DOHH2 (cell line): ENCODE data around the gene SLC15A2.

Experiments
- H3F3A ChIP-seq: fragments of 200-600 bp; sonication (generic), shearing (Covaris generic); 2 replicates; pipeline ENCODE4 v1.6.0; 2016; ENCODE audit warnings: antibody characterized with exemption, mild to moderate bottlenecking; ENCODE audit not compliant: control insufficient read depth, insufficient read depth
- H3K27ac ChIP-seq: fragments of 200-600 bp; sonication (generic); 2 replicates; pipeline ENCODE4 v1.5.1; 2014; ENCODE audit warnings: low read depth, mild to moderate bottlenecking, low read length, moderate library complexity
- H3K27me3 ChIP-seq: fragments of 200-600 bp; sonication (generic); 2 replicates; pipeline ENCODE4 v1.6.1; 2014; ENCODE audit warnings: mild to moderate bottlenecking, low read length, mixed read lengths; ENCODE audit not compliant: control insufficient read depth
- H3K36me3 ChIP-seq: fragments of 200-600 bp; sonication (generic); 2 replicates; pipeline ENCODE4 v1.6.1; 2014; ENCODE audit warnings: mild to moderate bottlenecking, low read length, moderate library complexity, mixed read lengths; ENCODE audit not compliant: control insufficient read depth
- H3K4me1 ChIP-seq: fragments of 200-600 bp; sonication (generic); 2 replicates; pipeline ENCODE4 v1.6.1; 2014; ENCODE audit warnings: mild to moderate bottlenecking, low read length, mixed read lengths; ENCODE audit not compliant: control insufficient read depth
- H3K4me2 ChIP-seq: fragments of 200-600 bp; sonication (generic); 2 replicates; pipeline ENCODE4 v1.6.0; 2014; ENCODE audit warnings: mild to moderate bottlenecking, low read length, moderate library complexity
- H3K4me3 ChIP-seq: fragments of 200-600 bp; sonication (generic); 2 replicates; pipeline ENCODE4 v1.5.1; 2014; ENCODE audit warnings: mild to moderate bottlenecking, low read length, mixed read lengths
- H3K79me2 ChIP-seq: fragments of 200-600 bp; sonication (generic); 2 replicates; pipeline ENCODE4 v1.6.1; 2014; ENCODE audit warnings: mild to moderate bottlenecking, low read length, mixed read lengths; ENCODE audit not compliant: control insufficient read depth
- H3K9me2 ChIP-seq: fragments of 200-600 bp; sonication (generic); replicated peaks from 2 replicates; pipeline ENCODE4 v1.6.1; 2014; ENCODE audit warnings: mild to moderate bottlenecking, low read length, mixed read lengths; ENCODE audit not compliant: control insufficient read depth
- H3K9me3 ChIP-seq: fragments of 200-600 bp; sonication (generic); 2 replicates; pipeline ENCODE4 v1.6.1; 2014; ENCODE audit warnings: antibody characterized with exemption, low read length, mixed read lengths; ENCODE audit not compliant: control insufficient read depth, insufficient read depth
- H4K20me1 ChIP-seq: fragments of 200-600 bp; sonication (generic); 2 replicates; pipeline ENCODE4 v1.6.0; 2014; ENCODE audit warnings: low read depth, mild to moderate bottlenecking, antibody characterized with exemption, low read length, moderate library complexity; ENCODE audit not compliant: control insufficient read depth, insufficient read depth
- EZH2phosphoT487 ChIP-seq: fragments of 200-600 bp; sonication (generic); IDR thresholded peaks from 2 replicates; pipeline ENCODE4 v1.6.1; 2017; ENCODE audit warnings: borderline replicate concordance, mild to moderate bottlenecking, antibody characterized with exemption, low read length, moderate library complexity, mixed read lengths
- TF ChIP-seq, protein P1 (sequence below): fragments of 200-600 bp; sonication (generic); IDR thresholded peaks from one replicate; pipeline ENCODE4 v1.5.1; 2014; ENCODE audit warnings: antibody characterized with exemption, mild to moderate bottlenecking, low read depth, low read length; ENCODE audit not compliant: poor library complexity, severe bottlenecking

SLC15A2 gene

DNA sequence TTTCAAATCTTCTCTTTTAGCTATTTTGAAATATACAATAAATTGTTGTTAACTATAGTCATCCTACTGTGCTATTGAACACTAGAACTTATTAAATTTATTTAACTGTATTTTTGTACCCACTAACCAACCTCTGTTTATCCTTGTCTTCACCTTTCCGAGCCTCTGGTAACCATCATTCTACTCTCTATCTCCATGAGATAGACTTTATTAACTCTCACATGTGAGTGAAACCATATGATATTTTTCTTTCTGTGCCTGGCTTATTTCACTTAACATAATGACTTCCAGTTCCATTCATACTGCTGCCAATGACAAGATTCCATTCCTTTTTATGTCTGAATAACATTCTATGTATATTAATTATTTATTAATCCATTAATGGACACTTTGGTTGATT lies 15.8 kb upstream of the SLC15A2 start:
- Histone ChIP-seq H3K4me1 (no peaks in the 10 kb centered on the region), H3K27ac (no peak overlapping the region), H4K20me1 (no peaks in the 10 kb centered on the region), H3K36me3 (peaks cover 72% of the 10 kb centered on the region), H3F3A (peaks cover 19% of the 10 kb centered on the region), H3K9me2 (no peaks in the 10 kb centered on the region), H3K9me3 (no peaks in the 10 kb centered on the region), H3K4me3 (no peak overlapping the region), H3K79me2 (peaks cover 35% of the 10 kb centered on the region), H3K4me2 (no peak overlapping the region), H3K27me3 (no peaks in the 10 kb centered on the region)
- TF ChIP-seq, protein P1, sequence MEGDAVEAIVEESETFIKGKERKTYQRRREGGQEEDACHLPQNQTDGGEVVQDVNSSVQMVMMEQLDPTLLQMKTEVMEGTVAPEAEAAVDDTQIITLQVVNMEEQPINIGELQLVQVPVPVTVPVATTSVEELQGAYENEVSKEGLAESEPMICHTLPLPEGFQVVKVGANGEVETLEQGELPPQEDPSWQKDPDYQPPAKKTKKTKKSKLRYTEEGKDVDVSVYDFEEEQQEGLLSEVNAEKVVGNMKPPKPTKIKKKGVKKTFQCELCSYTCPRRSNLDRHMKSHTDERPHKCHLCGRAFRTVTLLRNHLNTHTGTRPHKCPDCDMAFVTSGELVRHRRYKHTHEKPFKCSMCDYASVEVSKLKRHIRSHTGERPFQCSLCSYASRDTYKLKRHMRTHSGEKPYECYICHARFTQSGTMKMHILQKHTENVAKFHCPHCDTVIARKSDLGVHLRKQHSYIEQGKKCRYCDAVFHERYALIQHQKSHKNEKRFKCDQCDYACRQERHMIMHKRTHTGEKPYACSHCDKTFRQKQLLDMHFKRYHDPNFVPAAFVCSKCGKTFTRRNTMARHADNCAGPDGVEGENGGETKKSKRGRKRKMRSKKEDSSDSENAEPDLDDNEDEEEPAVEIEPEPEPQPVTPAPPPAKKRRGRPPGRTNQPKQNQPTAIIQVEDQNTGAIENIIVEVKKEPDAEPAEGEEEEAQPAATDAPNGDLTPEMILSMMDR: no peak
- no peak for TF ChIP-seq EZH2phosphoT487

- TF ChIP-seq, protein P1: peak; percentile 58
- no peak for TF ChIP-seq EZH2phosphoT487
- H3K79me2 ChIP-seq: peaks cover 31% of the 10 kb centered on the region
- H3K4me3 ChIP-seq: no peak overlapping the region
- H4K20me1 ChIP-seq: no peaks in the 10 kb centered on the region
- H3K27me3 ChIP-seq: no peaks in the 10 kb centered on the region
- H3K27ac ChIP-seq: no peak overlapping the region
- H3K36me3 ChIP-seq: peaks cover 68% of the 10 kb centered on the region
- H3K9me3 ChIP-seq: no peaks in the 10 kb centered on the region
- H3F3A ChIP-seq: peaks cover 16% of the 10 kb centered on the region
- H3K9me2 ChIP-seq: no peaks in the 10 kb centered on the region
- H3K4me1 ChIP-seq: peaks cover 13% of the 10 kb centered on the region
- H3K4me2 ChIP-seq: no peak overlapping the region
These were observed 10.7 kb upstream of the SLC15A2 start for GRCh38 chr3:121883507-121883906.

DNA sequence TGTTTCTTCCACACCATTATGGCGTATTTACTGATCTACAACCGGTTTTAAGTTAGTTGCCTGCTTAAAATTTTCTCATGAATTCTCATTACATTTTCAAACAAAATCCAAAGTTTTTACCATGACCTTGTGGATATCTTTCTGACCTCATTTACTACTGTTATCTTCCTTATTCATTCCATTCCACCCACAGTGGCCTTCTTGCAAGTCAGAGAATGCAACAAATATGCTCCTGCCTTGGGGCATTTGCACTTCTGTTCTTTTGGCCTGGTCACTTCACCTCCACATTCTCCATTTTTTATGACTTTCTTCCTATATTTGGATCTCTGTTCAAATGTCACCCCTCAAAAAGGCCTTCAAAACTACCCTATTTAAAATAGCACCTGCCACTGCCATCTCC lies 8.8 kb upstream of the SLC15A2 start:
- H3K9me3 ChIP-seq: no peaks in the 10 kb centered on the region
- H3K79me2 ChIP-seq: peaks cover 15% of the 10 kb centered on the region
- TF ChIP-seq, protein P1: no peak
- TF ChIP-seq EZH2phosphoT487: no peak
- H4K20me1 ChIP-seq: no peaks in the 10 kb centered on the region
- no peaks in the 10 kb centered on the region for H3K27me3 ChIP-seq
- H3K4me1 ChIP-seq: peaks cover 13% of the 10 kb centered on the region
- H3K4me3 ChIP-seq: no peak overlapping the region
- peaks cover 18% of the 10 kb centered on the region for H3F3A ChIP-seq
- no peak overlapping the region for H3K27ac ChIP-seq
- no peaks in the 10 kb centered on the region for H3K9me2 ChIP-seq
- H3K36me3 ChIP-seq: peaks cover 52% of the 10 kb centered on the region
- H3K4me2 ChIP-seq: peak overlapping the region; percentile 1; the same call in 1 of the 2 replicates
